Upper lobe of left lung (tissue), 4 donors: ENCODE data around the gene PPP3CA.

Experiments
- EP300 ChIP-seq, 4 donors: sonication (generic); formaldehyde crosslinking; IDR thresholded peaks; one replicate each; pipeline ENCODE4 v1.5.1; 2017; ENCODE audit warnings: antibody characterized with exemption in 4 of 4, control low read depth in 2 of 4
- POLR2AphosphoS5 ChIP-seq, 2 donors: sonication (generic); formaldehyde crosslinking; IDR thresholded peaks; one replicate each; pipeline ENCODE4 v1.5.1; 2017; ENCODE audit warnings: antibody characterized with exemption in 2 of 2
- TF ChIP-seq, protein P1 (sequence below), 6 experiments: fragments of 450-650 bp in 4 of 6; fragments of 200-600 bp in 2 of 6; sonication (generic) in 2 of 6; IDR thresholded peaks; one replicate each; pipeline ENCODE4 v1.5.1; 2016 to 2019; ENCODE audit warnings: antibody characterized with exemption in 6 of 6

DNA sequence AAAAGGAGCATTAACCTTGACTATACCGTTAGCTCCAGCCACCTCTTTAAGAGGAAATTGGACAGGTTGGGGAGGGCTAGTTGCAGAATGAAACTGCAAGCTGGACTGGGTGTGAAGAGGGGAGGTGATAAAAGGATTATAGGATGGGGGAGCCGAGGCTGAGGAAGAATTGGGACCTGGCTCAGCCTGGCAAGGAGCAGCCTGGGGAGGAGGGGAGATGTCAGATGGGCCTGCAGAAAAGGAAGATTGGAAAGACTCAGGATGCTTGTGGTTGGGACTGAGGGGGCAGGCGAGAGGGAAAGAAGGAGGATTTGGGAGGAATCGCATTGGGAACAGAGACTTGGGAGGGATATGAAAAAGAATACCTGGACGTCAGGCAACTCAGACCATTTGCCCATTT, 351.7 kb downstream of the PPP3CA start:
- TF ChIP-seq, protein P1, sequence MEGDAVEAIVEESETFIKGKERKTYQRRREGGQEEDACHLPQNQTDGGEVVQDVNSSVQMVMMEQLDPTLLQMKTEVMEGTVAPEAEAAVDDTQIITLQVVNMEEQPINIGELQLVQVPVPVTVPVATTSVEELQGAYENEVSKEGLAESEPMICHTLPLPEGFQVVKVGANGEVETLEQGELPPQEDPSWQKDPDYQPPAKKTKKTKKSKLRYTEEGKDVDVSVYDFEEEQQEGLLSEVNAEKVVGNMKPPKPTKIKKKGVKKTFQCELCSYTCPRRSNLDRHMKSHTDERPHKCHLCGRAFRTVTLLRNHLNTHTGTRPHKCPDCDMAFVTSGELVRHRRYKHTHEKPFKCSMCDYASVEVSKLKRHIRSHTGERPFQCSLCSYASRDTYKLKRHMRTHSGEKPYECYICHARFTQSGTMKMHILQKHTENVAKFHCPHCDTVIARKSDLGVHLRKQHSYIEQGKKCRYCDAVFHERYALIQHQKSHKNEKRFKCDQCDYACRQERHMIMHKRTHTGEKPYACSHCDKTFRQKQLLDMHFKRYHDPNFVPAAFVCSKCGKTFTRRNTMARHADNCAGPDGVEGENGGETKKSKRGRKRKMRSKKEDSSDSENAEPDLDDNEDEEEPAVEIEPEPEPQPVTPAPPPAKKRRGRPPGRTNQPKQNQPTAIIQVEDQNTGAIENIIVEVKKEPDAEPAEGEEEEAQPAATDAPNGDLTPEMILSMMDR (IDR thresholded peaks at IDR 0.05), result no peak
- no peak for TF ChIP-seq POLR2AphosphoS5 (IDR thresholded peaks at IDR 0.05)
- no peak for TF ChIP-seq EP300 (IDR thresholded peaks at IDR 0.05)
